Mesothelial cell of epicardium (in vitro differentiated cells): ENCODE data around the gene LRRC70. TPM values are rescaled to one million over a fixed set of nuclear protein-coding genes. Genes with fewer than 3 reads are reported as not detected.

Experiments
- DNase-seq, 2 experiments: peaks; one replicate each; pipeline ENCODE4 v3.0.0; 2021; ENCODE audit warnings: low spot score in 2 of 2; ENCODE audit not compliant: unreplicated experiment in 2 of 2
- H3K27ac Mint-ChIP-seq: 2 replicates; pipeline ENCODE4 v1.8.0; 2021; ENCODE audit warnings: mixed read lengths
- H3K27me3 Mint-ChIP-seq: 2 replicates; pipeline ENCODE4 v1.8.0; 2021; ENCODE audit warnings: low read depth, mixed read lengths
- H3K36me3 Mint-ChIP-seq: 2 replicates; pipeline ENCODE4 v1.8.0; 2021; ENCODE audit warnings: mixed read lengths
- H3K4me1 Mint-ChIP-seq: 2 replicates; pipeline ENCODE4 v1.8.0; 2021; ENCODE audit warnings: mixed read lengths
- H3K4me3 Mint-ChIP-seq: 2 replicates; pipeline ENCODE4 v1.8.0; 2021; ENCODE audit warnings: mild to moderate bottlenecking, moderate library complexity, mixed read lengths
- H3K9me3 Mint-ChIP-seq: 2 replicates; pipeline ENCODE4 v1.8.0; 2021; ENCODE audit warnings: mixed read lengths
- CTCF ChIP-seq: fragments of 200-600 bp; sonication (generic); IDR thresholded peaks from one replicate; pipeline ENCODE4 v1.5.0; 2021; ENCODE audit warnings: antibody characterized with exemption; ENCODE audit not compliant: unreplicated experiment
- total RNA-seq: library from RNA; stranded (reverse); gene quantifications from 3 replicates; pipeline ENCODE4 v1.2.1, GENCODE V29; 2021

Gene LRRC70
- total RNA-seq, 1 donor from 2014 or later: 1.7 TPM

GRCh38 chr5:62581836-62582597 is 3.4 kb downstream of the LRRC70 start:
- H3K4me1 Mint-ChIP-seq: peaks cover 11% of the 10 kb centered on the region
- DNase-seq: no peak
- no peaks in the 10 kb centered on the region for H3K9me3 Mint-ChIP-seq
- H3K4me3 Mint-ChIP-seq: no peak overlapping the region
- no peaks in the 10 kb centered on the region for H3K36me3 Mint-ChIP-seq
- H3K27ac Mint-ChIP-seq: no peak overlapping the region
- no peaks in the 10 kb centered on the region for H3K27me3 Mint-ChIP-seq
- no peak for TF ChIP-seq CTCF

- no peak for DNase-seq
- no peak for TF ChIP-seq CTCF
- H3K9me3 Mint-ChIP-seq: no peaks in the 10 kb centered on the region
- H3K36me3 Mint-ChIP-seq: peaks cover 5% of the 10 kb centered on the region
- H3K27ac Mint-ChIP-seq: no peak overlapping the region
- no peak overlapping the region for H3K4me3 Mint-ChIP-seq
- H3K27me3 Mint-ChIP-seq: no peaks in the 10 kb centered on the region
- H3K4me1 Mint-ChIP-seq: peaks cover 9% of the 10 kb centered on the region
Observed at GRCh38 chr5:62584391-62584790, 5.8 kb downstream of the LRRC70 start.

- Mint-ChIP-seq H3K36me3 (peaks cover 6% of the 10 kb centered on the region), H3K4me1 (peaks cover 9% of the 10 kb centered on the region), H3K27me3 (no peaks in the 10 kb centered on the region), H3K4me3 (no peak overlapping the region), H3K9me3 (no peaks in the 10 kb centered on the region), H3K27ac (peak overlapping the region; percentile 37)
- no peak for DNase-seq
- no peak for TF ChIP-seq CTCF
Observed at GRCh38 chr5:62585306-62585705, 6.7 kb downstream of the LRRC70 start.

GRCh38 chr5:62585751-62586150 is 7.1 kb downstream of the LRRC70 start:
- H3K36me3 Mint-ChIP-seq: peaks cover 6% of the 10 kb centered on the region
- TF ChIP-seq CTCF: no peak
- H3K27me3 Mint-ChIP-seq: no peaks in the 10 kb centered on the region
- peak overlapping the region; percentile 37 for H3K27ac Mint-ChIP-seq
- no peak for DNase-seq
- H3K4me1 Mint-ChIP-seq: peaks cover 9% of the 10 kb centered on the region
- no peaks in the 10 kb centered on the region for H3K9me3 Mint-ChIP-seq
- no peak overlapping the region for H3K4me3 Mint-ChIP-seq

GRCh38 chr5:62587737-62588136 is 9.1 kb downstream of the LRRC70 start:
- no peak for TF ChIP-seq CTCF
- H3K9me3 Mint-ChIP-seq: no peaks in the 10 kb centered on the region
- H3K36me3 Mint-ChIP-seq: peaks cover 8% of the 10 kb centered on the region
- no peak for DNase-seq
- H3K27me3 Mint-ChIP-seq: no peaks in the 10 kb centered on the region
- H3K4me1 Mint-ChIP-seq: peaks cover 9% of the 10 kb centered on the region
- no peak overlapping the region for H3K4me3 Mint-ChIP-seq
- no peak overlapping the region for H3K27ac Mint-ChIP-seq
